GM19238 (cell line): ENCODE results near the gene TBC1D3E.
"Not testable (repeated sequence)": the region's sequence is repeated elsewhere in the genome, so short reads cannot be mapped to it uniquely, and the experiment has no call there.

ENCODE experiments used
- DNase-seq: peaks from one replicate; pipeline ENCODE4 v3.0.0; 2011; ENCODE audit warnings: low spot score; ENCODE audit not compliant: insufficient read length

The TBC1D3E gene

GRCh38 chr17:38127651-38128050 lies at the start of gene TBC1D3E:
TSS of gene TBC1D3E (plus strand) at chr17:38127951. CDS start at chr17:38129496, 1,545 bp downstream.
- not testable (repeated sequence) for DNase-seq

- not testable (repeated sequence) for DNase-seq
These were observed 40.4 kb upstream of the TBC1D3E start for GRCh38 chr17:38087344-38087743.

- DNase-seq = not testable (repeated sequence)
These were observed 39.6 kb upstream of the TBC1D3E start for GRCh38 chr17:38088120-38088519.

- not testable (repeated sequence) for DNase-seq
These were observed 33.6 kb upstream of the TBC1D3E start for GRCh38 chr17:38094059-38094694.

- DNase-seq = not testable (repeated sequence)
These were observed 28.5 kb upstream of the TBC1D3E start for GRCh38 chr17:38099262-38099661.

GRCh38 chr17:38119829-38120228 lies 7.9 kb upstream of the TBC1D3E start:
- DNase-seq = not testable (repeated sequence)

GRCh38 chr17:38134860-38135259 lies 7.1 kb downstream of the TBC1D3E start:
- not testable (repeated sequence) for DNase-seq
